ENCODE data around the gene ZNFX1.

Gene ZNFX1

DNA sequence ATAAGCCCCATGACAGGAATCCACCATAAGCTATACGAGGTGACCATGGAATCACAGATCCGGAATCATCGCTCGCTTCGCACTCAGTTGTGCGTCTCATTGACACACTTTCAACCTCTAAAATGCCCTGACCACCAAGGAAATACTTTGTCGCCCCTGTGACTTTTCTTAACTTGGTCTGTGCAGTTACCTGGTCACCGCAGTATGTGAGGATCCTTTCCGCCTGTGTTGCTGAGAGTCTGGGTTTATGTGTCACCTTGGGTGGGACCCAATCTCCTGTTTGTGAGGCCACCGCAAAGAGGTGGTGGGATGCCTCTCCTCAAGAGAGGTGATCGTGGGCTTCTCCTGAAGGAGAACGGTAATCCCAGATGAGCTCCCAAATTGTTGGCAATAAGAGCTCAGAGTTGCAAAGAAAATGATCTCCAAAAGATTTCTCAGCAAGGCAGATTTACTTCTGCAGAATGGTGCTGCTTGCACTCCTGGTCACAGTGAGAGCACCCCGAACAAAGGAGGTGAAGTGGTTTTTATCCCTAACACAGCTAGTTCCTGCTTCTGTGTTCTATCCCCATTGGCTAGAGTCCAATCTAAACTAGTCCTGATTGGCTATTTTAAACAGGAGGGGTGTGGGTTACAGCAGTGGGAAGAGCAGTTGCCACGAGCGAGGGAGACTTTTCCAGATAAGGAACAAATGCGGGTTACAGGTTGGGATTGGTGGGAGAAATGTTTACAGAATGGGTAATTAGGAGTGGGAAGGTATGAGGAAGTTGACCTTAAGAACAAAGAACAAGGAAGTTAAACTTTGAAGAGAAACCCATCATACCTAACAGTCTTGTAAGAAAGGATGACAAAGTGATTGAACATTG is 9.1 kb upstream of the ZNFX1 start:
- peak in 1 of 2 experiments; percentile 47 for DNase-seq (ENCODE audit: low read depth in 1 of 2, low spot score in 1 of 2)
- H3K4me3 ChIP-seq (replicated peaks; ENCODE audit: insufficient read depth, low read length) = no peak overlapping the region
- no peak overlapping the region; the same call in 1 of the 2 replicates for H3K27ac ChIP-seq (replicated peaks)
- H3K27me3 ChIP-seq (ENCODE audit: insufficient read depth, poor library complexity, severe bottlenecking) = no peaks in the 10 kb centered on the region
- TF ChIP-seq SPI1 (IDR thresholded peaks at IDR 0.05; ENCODE audit: borderline replicate concordance, low read depth) (no peak), POLR2AphosphoS5 (IDR thresholded peaks at IDR 0.05; ENCODE audit: low read depth) (peak; percentile 74)

DNA sequence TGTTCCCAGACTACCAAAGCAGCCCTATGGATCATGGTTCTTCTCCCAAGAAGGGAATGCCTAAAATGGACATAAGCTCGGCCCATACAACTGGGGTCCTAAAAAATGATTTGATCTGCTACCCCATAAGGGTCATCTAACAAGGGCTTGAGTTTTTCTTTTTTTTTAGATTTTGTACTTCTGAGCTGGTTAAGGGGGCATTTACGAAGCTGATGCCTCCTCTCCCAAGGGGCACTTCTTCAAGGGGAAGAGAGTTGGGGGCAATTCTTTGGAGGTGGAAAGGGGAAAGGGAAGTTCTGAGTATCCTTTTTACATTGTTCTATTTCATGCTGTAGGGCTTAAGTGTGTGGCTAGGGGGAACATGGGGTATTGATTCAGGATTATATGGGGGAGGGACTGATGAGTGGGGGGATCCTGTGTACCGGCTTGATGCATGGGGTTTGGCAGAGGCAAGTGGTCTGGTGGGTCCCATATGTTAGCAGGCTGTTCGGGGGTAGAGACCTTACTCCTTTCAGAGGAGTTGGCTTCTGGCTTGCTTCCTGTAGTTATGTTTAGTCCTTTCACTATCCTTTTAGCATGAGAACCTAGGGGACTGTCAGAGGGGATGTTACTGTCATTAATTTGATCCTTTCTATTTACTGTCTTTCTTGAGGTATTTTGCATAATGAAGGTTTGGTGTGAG is 8.1 kb upstream of the ZNFX1 start:
- H3K27ac ChIP-seq (replicated peaks) = no peak overlapping the region
- no peak for DNase-seq (ENCODE audit: low read depth in 1 of 2, low spot score in 1 of 2)
- peak; percentile 37 for TF ChIP-seq POLR2AphosphoS5 (IDR thresholded peaks at IDR 0.05; ENCODE audit: low read depth)
- TF ChIP-seq, protein P1, sequence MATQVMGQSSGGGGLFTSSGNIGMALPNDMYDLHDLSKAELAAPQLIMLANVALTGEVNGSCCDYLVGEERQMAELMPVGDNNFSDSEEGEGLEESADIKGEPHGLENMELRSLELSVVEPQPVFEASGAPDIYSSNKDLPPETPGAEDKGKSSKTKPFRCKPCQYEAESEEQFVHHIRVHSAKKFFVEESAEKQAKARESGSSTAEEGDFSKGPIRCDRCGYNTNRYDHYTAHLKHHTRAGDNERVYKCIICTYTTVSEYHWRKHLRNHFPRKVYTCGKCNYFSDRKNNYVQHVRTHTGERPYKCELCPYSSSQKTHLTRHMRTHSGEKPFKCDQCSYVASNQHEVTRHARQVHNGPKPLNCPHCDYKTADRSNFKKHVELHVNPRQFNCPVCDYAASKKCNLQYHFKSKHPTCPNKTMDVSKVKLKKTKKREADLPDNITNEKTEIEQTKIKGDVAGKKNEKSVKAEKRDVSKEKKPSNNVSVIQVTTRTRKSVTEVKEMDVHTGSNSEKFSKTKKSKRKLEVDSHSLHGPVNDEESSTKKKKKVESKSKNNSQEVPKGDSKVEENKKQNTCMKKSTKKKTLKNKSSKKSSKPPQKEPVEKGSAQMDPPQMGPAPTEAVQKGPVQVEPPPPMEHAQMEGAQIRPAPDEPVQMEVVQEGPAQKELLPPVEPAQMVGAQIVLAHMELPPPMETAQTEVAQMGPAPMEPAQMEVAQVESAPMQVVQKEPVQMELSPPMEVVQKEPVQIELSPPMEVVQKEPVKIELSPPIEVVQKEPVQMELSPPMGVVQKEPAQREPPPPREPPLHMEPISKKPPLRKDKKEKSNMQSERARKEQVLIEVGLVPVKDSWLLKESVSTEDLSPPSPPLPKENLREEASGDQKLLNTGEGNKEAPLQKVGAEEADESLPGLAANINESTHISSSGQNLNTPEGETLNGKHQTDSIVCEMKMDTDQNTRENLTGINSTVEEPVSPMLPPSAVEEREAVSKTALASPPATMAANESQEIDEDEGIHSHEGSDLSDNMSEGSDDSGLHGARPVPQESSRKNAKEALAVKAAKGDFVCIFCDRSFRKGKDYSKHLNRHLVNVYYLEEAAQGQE (IDR thresholded peaks at IDR 0.05; ENCODE audit: insufficient replicate concordance, low read depth) = no peak
- H3K27me3 ChIP-seq (ENCODE audit: insufficient read depth, poor library complexity, severe bottlenecking) = no peaks in the 10 kb centered on the region
- H3K4me3 ChIP-seq (replicated peaks; ENCODE audit: insufficient read depth, low read length) = no peak overlapping the region

DNA sequence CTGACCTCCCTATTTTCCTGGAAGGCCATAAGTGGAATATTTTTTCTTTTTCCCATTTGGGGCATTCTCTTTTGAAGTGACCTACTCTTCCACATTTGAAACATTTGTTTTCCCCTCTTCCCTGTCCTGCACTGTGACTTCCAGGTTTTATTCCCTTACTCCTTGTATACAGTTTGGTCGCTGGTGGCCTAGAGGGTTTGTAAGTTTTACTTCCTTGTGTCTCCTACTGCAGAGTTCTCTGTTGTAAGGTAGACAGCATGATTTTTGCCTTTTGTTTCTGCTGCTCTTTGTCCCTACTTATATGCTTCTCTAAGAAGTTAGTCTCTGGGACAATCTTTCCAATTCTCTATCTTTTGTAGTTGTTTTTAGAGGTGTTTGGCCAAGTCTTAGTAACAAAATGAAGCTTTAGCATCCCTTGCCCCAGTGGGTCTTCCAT is 7.4 kb upstream of the ZNFX1 start:
- Histone ChIP-seq H3K4me3 (replicated peaks; ENCODE audit: insufficient read depth, low read length) (no peak overlapping the region), H3K27me3 (ENCODE audit: insufficient read depth, poor library complexity, severe bottlenecking) (no peaks in the 10 kb centered on the region), H3K27ac (replicated peaks) (no peak overlapping the region)
- TF ChIP-seq, protein P1 (IDR thresholded peaks at IDR 0.05; ENCODE audit: insufficient replicate concordance, low read depth) = no peak
- TF ChIP-seq GABPA (IDR thresholded peaks at IDR 0.05; ENCODE audit: low read depth) (no peak), POLR2AphosphoS5 (IDR thresholded peaks at IDR 0.05; ENCODE audit: low read depth) (0 out of 2 replicates have a peak, but pooled peaks have one; percentile 6), SPI1 (IDR thresholded peaks at IDR 0.05; ENCODE audit: borderline replicate concordance, low read depth) (no peak)
- TF ChIP-seq, protein P2, sequence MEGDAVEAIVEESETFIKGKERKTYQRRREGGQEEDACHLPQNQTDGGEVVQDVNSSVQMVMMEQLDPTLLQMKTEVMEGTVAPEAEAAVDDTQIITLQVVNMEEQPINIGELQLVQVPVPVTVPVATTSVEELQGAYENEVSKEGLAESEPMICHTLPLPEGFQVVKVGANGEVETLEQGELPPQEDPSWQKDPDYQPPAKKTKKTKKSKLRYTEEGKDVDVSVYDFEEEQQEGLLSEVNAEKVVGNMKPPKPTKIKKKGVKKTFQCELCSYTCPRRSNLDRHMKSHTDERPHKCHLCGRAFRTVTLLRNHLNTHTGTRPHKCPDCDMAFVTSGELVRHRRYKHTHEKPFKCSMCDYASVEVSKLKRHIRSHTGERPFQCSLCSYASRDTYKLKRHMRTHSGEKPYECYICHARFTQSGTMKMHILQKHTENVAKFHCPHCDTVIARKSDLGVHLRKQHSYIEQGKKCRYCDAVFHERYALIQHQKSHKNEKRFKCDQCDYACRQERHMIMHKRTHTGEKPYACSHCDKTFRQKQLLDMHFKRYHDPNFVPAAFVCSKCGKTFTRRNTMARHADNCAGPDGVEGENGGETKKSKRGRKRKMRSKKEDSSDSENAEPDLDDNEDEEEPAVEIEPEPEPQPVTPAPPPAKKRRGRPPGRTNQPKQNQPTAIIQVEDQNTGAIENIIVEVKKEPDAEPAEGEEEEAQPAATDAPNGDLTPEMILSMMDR (IDR thresholded peaks at IDR 0.05; ENCODE audit: insufficient read depth, low read length) = no peak
- DNase-seq (ENCODE audit: low read depth in 1 of 2, low spot score in 1 of 2) = no peak

DNA sequence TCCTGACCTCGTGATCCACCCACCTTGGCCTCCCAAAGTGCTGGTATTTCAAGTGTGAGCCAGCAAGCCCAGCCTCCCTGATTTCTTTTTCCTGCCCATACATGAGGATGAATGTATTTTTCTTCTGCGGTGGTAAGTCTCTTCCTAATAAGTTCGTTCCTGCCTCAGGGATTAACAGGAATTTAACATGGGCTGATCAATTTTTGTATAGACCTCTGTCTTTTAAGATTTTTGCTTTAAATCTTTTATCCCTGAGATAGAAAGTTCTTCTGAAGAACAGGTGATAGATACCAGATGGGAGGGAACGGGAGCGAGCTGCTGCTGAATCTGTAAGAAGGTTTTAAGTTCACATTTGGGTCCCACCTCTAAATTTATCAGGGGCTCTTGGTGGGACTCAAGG is 7.0 kb upstream of the ZNFX1 start:
- TF ChIP-seq GABPA (IDR thresholded peaks at IDR 0.05; ENCODE audit: low read depth) = no peak
- TF ChIP-seq, protein P2 (IDR thresholded peaks at IDR 0.05; ENCODE audit: insufficient read depth, low read length) = no peak
- TF ChIP-seq, protein P1 (IDR thresholded peaks at IDR 0.05; ENCODE audit: insufficient replicate concordance, low read depth) = no peak
- no peak for TF ChIP-seq POLR2AphosphoS5 (IDR thresholded peaks at IDR 0.05; ENCODE audit: low read depth)
- no peak for TF ChIP-seq SPI1 (IDR thresholded peaks at IDR 0.05; ENCODE audit: borderline replicate concordance, low read depth)
- DNase-seq (ENCODE audit: low read depth in 1 of 2, low spot score in 1 of 2) = no peak
- H3K4me3 ChIP-seq (replicated peaks; ENCODE audit: insufficient read depth, low read length) = no peak overlapping the region
- no peak overlapping the region for H3K27ac ChIP-seq (replicated peaks)
- H3K27me3 ChIP-seq (ENCODE audit: insufficient read depth, poor library complexity, severe bottlenecking) = no peaks in the 10 kb centered on the region
